SK-N-SH treated with all-trans-retinoic acid at 6 μM for 48 hours (cell line): ENCODE results near the gene SCAPER.
"Not testable (repeated sequence)": the region's sequence is repeated elsewhere in the genome, so short reads cannot be mapped to it uniquely, and the experiment has no call there.

Source experiments
- ATAC-seq: fragments of 200-7000 bp; cut with Tn5 transposase; 3 replicates; pipeline ENCODE4 v1.9.1; 2020; ENCODE audit warnings: mild to moderate bottlenecking, moderate library complexity
- BACH2 ChIP-seq: fragments of 250-450 bp; sonication (Bioruptor Pico); IDR thresholded peaks from 2 replicates; pipeline ENCODE4 v1.9.0; 2021; ENCODE audit warnings: mild to moderate bottlenecking, borderline replicate concordance
- CSDC2 ChIP-seq: fragments of 250-450 bp; sonication (Bioruptor Pico); IDR thresholded peaks from 2 replicates; pipeline ENCODE4 v1.5.0; 2020; ENCODE audit warnings: mild to moderate bottlenecking, moderate library complexity
- ESRRG ChIP-seq: fragments of 250-450 bp; sonication (Bioruptor Pico); IDR thresholded peaks from 2 replicates; pipeline ENCODE4 v1.6.1; 2021; ENCODE audit warnings: mild to moderate bottlenecking
- GLIS3 ChIP-seq: fragments of 250-450 bp; sonication (Bioruptor Pico); IDR thresholded peaks from 2 replicates; pipeline ENCODE4 v1.5.0; 2020; ENCODE audit warnings: mild to moderate bottlenecking, moderate library complexity
- ISL1 ChIP-seq: fragments of 250-450 bp; sonication (Bioruptor Pico); IDR thresholded peaks from 2 replicates; pipeline ENCODE4 v2.1.2; 2022; ENCODE audit warnings: mild to moderate bottlenecking, moderate library complexity
- OSR1 ChIP-seq: fragments of 250-450 bp; sonication (Bioruptor Pico); IDR thresholded peaks from 2 replicates; pipeline ENCODE4 v1.8.0; 2022; ENCODE audit warnings: moderate library complexity, mild to moderate bottlenecking, inconsistent platforms
- PPARA ChIP-seq: fragments of 250-450 bp; sonication (Bioruptor Pico); IDR thresholded peaks from 2 replicates; pipeline ENCODE4 v1.5.0; 2020; ENCODE audit warnings: mild to moderate bottlenecking, borderline replicate concordance
- RARB ChIP-seq: fragments of 250-450 bp; sonication (Bioruptor Pico); IDR thresholded peaks from 2 replicates; pipeline ENCODE4 v1.8.0; 2021; ENCODE audit warnings: mild to moderate bottlenecking, moderate library complexity
- SNAI2 ChIP-seq: fragments of 250-450 bp; sonication (Bioruptor Pico); IDR thresholded peaks from 2 replicates; pipeline ENCODE4 v1.5.0; 2020; ENCODE audit warnings: mild to moderate bottlenecking, moderate library complexity
- TCF4 ChIP-seq: fragments of 250-450 bp; sonication (Bioruptor Pico); IDR thresholded peaks from 2 replicates; pipeline ENCODE4 v1.8.0; 2021; ENCODE audit warnings: mild to moderate bottlenecking, moderate library complexity, borderline replicate concordance
- TOX ChIP-seq: fragments of 250-450 bp; sonication (Bioruptor Pico); IDR thresholded peaks from 2 replicates; pipeline ENCODE4 v1.8.0; 2021; ENCODE audit warnings: mild to moderate bottlenecking, moderate library complexity, borderline replicate concordance
- ZC3H10 ChIP-seq: fragments of 250-450 bp; sonication (Bioruptor Pico); IDR thresholded peaks from 2 replicates; pipeline ENCODE4 v1.5.1; 2021; ENCODE audit warnings: mild to moderate bottlenecking, moderate library complexity
- ZFP3 ChIP-seq: fragments of 250-450 bp; sonication (Bioruptor Pico); IDR thresholded peaks from 2 replicates; pipeline ENCODE4 v1.5.0; 2020; ENCODE audit warnings: mild to moderate bottlenecking, moderate library complexity
- ZFP30 ChIP-seq: fragments of 450-650 bp; formaldehyde crosslinking; IDR thresholded peaks from 2 replicates; pipeline ENCODE4 v1.5.0; 2022; ENCODE audit warnings: mild to moderate bottlenecking, moderate library complexity
- ZNF565 ChIP-seq: fragments of 450-650 bp; formaldehyde crosslinking; conservative IDR thresholded peaks from 2 replicates; pipeline ENCODE4 v1.5.0; 2020; ENCODE audit warnings: low read depth, mild to moderate bottlenecking, moderate library complexity
- ZNF70 ChIP-seq: fragments of 450-650 bp; formaldehyde crosslinking; IDR thresholded peaks from 2 replicates; pipeline ENCODE4 v1.5.0; 2020; ENCODE audit warnings: mild to moderate bottlenecking, moderate library complexity
- ZNF8 ChIP-seq: fragments of 450-650 bp; formaldehyde crosslinking; IDR thresholded peaks from 2 replicates; pipeline ENCODE4 v1.5.0; 2020; ENCODE audit warnings: mild to moderate bottlenecking, moderate library complexity
- TF ChIP-seq, protein P1 (sequence below): fragments of 250-450 bp; sonication (Bioruptor Pico); IDR thresholded peaks from 2 replicates; pipeline ENCODE4 v1.8.0; 2021; ENCODE audit warnings: low read depth, mild to moderate bottlenecking, moderate library complexity, borderline replicate concordance
- TF ChIP-seq, protein P2 (sequence below): fragments of 250-450 bp; sonication (Bioruptor Pico); IDR thresholded peaks from 2 replicates; pipeline ENCODE4 v1.5.1; 2021; ENCODE audit warnings: mild to moderate bottlenecking, moderate library complexity
- TF ChIP-seq, protein P3 (sequence below): fragments of 250-450 bp; sonication (Bioruptor Pico); IDR thresholded peaks from 2 replicates; pipeline ENCODE4 v1.8.0; 2020; ENCODE audit warnings: mild to moderate bottlenecking, moderate library complexity, borderline replicate concordance

Gene SCAPER

DNA sequence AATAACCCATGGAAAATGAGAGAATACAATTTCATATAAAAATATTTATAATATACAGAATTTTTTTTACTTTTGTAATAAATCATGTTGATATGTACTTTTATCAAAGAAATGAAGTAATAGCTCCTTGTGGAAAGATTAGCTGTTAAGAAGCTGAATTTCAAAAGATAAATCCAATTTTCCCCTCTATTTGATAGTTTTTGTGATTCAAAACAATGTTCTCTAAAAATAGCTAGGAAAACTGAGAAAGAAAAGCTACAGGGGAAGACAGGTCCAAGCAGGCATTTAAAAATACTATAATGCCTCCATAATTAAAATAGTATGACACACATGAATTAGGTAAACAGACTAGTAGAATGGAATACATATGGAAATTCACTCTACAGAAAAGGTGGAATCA, 44.9 kb downstream of the SCAPER start:
- no peak for TF ChIP-seq ZFP3 (CRISPR knock-in tag)
- no peak for TF ChIP-seq SNAI2 (CRISPR knock-in tag)
- no peak for TF ChIP-seq OSR1
- no peak for TF ChIP-seq ZNF8 (CRISPR knock-in tag)
- no peak for TF ChIP-seq ZNF70 (CRISPR knock-in tag)
- TF ChIP-seq TOX (CRISPR knock-in tag), result no peak
- ATAC-seq, result no peak

- not testable (repeated sequence) for ATAC-seq
These were observed 54.8 kb downstream of the SCAPER start for GRCh38 chr15:76850367-76850766.

DNA sequence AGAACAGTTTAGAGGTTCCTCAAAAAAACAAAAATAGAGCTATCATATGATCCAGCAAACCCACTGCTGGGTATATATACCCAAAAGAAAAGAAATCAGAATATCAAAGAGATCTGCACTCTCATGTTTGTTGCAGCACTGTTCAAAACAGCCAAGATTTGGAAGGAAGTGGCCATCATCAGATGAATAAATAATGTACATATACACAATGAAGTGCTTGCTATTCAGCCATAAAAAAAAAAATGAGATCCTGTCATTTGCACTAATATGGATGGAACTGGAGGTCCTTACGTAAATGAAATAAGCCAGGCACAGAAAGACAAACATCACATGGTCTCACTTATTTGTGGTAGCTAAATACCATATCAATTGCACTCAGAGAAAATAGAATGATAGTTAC, 58.4 kb downstream of the SCAPER start:
- TF ChIP-seq TCF4 (no peak), RARB (CRISPR knock-in tag) (no peak), ZC3H10 (CRISPR knock-in tag) (no peak), ZFP3 (CRISPR knock-in tag) (no peak), OSR1 (no peak), ZFP30 (no peak), ISL1 (CRISPR knock-in tag) (no peak), CSDC2 (CRISPR knock-in tag) (no peak), ZNF565 (CRISPR knock-in tag) (no peak)
- TF ChIP-seq, protein P1, sequence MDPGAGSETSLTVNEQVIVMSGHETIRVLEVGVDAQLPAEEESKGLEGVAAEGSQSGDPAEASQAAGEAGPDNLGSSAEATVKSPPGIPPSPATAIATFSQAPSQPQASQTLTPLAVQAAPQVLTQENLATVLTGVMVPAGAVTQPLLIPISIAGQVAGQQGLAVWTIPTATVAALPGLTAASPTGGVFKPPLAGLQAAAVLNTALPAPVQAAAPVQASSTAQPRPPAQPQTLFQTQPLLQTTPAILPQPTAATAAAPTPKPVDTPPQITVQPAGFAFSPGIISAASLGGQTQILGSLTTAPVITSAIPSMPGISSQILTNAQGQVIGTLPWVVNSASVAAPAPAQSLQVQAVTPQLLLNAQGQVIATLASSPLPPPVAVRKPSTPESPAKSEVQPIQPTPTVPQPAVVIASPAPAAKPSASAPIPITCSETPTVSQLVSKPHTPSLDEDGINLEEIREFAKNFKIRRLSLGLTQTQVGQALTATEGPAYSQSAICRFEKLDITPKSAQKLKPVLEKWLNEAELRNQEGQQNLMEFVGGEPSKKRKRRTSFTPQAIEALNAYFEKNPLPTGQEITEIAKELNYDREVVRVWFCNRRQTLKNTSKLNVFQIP (CRISPR knock-in tag), result no peak
- TF ChIP-seq, protein P2, sequence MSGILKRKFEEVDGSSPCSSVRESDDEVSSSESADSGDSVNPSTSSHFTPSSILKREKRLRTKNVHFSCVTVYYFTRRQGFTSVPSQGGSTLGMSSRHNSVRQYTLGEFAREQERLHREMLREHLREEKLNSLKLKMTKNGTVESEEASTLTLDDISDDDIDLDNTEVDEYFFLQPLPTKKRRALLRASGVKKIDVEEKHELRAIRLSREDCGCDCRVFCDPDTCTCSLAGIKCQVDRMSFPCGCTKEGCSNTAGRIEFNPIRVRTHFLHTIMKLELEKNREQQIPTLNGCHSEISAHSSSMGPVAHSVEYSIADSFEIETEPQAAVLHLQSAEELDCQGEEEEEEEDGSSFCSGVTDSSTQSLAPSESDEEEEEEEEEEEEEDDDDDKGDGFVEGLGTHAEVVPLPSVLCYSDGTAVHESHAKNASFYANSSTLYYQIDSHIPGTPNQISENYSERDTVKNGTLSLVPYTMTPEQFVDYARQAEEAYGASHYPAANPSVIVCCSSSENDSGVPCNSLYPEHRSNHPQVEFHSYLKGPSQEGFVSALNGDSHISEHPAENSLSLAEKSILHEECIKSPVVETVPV (CRISPR knock-in tag), result no peak
- TF ChIP-seq, all 23 proteins: peak for 0
- ATAC-seq, result no peak

DNA sequence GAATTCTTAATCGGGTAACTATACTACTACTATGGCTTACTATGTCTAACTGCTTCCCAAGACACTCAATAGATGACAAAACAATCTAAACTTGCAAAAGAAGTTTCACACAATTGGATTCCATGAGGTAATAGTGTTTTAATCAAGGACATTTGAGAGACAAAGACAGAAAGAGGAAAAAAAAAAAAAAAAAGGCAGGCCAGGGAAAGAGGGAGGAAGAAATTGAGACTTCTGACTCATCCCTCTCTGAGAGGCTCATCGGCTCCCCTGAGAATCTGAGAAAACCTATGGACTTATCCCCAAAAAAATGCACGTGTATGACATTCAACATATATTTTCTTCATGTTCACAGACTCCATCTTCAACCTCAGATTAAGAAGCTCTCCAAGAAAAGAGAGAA, 61.0 kb downstream of the SCAPER start:
- peak; percentile 64 for ATAC-seq
- TF ChIP-seq BACH2 (no peak), ZFP30 (no peak), GLIS3 (CRISPR knock-in tag) (no peak), TOX (CRISPR knock-in tag) (no peak), ZNF565 (CRISPR knock-in tag) (no peak), ISL1 (CRISPR knock-in tag) (no peak), ZNF70 (CRISPR knock-in tag) (no peak), TCF4 (no peak), ESRRG (CRISPR knock-in tag) (no peak), ZC3H10 (CRISPR knock-in tag) (no peak), SNAI2 (CRISPR knock-in tag) (no peak), RARB (CRISPR knock-in tag) (no peak), CSDC2 (CRISPR knock-in tag) (no peak), PPARA (no peak), OSR1 (no peak)
- TF ChIP-seq, protein P2 (CRISPR knock-in tag), result no peak
- TF ChIP-seq, protein P3, sequence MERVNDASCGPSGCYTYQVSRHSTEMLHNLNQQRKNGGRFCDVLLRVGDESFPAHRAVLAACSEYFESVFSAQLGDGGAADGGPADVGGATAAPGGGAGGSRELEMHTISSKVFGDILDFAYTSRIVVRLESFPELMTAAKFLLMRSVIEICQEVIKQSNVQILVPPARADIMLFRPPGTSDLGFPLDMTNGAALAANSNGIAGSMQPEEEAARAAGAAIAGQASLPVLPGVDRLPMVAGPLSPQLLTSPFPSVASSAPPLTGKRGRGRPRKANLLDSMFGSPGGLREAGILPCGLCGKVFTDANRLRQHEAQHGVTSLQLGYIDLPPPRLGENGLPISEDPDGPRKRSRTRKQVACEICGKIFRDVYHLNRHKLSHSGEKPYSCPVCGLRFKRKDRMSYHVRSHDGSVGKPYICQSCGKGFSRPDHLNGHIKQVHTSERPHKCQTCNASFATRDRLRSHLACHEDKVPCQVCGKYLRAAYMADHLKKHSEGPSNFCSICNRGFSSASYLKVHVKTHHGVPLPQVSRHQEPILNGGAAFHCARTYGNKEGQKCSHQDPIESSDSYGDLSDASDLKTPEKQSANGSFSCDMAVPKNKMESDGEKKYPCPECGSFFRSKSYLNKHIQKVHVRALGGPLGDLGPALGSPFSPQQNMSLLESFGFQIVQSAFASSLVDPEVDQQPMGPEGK (CRISPR knock-in tag), result no peak
- TF ChIP-seq, protein P1 (CRISPR knock-in tag), result no peak
